SK-N-SH (cell line): ENCODE measurements around the gene TFIP11. TPM values are rescaled to one million over a fixed set of nuclear protein-coding genes. Genes with fewer than 3 reads are reported as not detected.

Experiments used
- CTCF ChIA-PET: fragments of 300-600, 350-600 bp; formaldehyde crosslinking; extraction: SDS; loops from one replicate; lab custom pipeline; 2021; lab: Yijun Ruan, JAX
- POLR2A ChIA-PET: fragments of 350-600 bp; sonication (Branson Sonifier 250); formaldehyde crosslinking; extraction: SDS; loops from one replicate; lab custom pipeline; 2020; ENCODE audit warnings: antibody characterized with exemption, inconsistent platforms; lab: Yijun Ruan, JAX
- DNase-seq: peaks from one replicate; pipeline ENCODE4 v3.0.0; 2012
- H2AFZ ChIP-seq: fragments of 200-600 bp; sonication (generic); 2 replicates; pipeline ENCODE4 v1.8.1; 2016; ENCODE audit warnings: antibody characterized with exemption, mild to moderate bottlenecking, low read depth
- H3F3A ChIP-seq: fragments of 200-600 bp; sonication (generic); replicated peaks from 2 replicates; pipeline ENCODE3; 2016; ENCODE audit warnings: antibody characterized with exemption, mild to moderate bottlenecking; ENCODE audit not compliant: insufficient read depth
- H3K27ac ChIP-seq, 2 experiments: fragments of 200-500 bp in 1 of 2; fragments of 200-600 bp in 1 of 2; sonication (Bioruptor generic) in 1 of 2; sonication (generic), shearing (Covaris generic) in 1 of 2; 2 replicates each; pipeline versions ENCODE4 v1.5.1 to v1.6.1; 2014 to 2016; ENCODE audit warnings: low read depth in 2 of 2, inconsistent platforms in 1 of 2, low read length in 1 of 2, mild to moderate bottlenecking in 1 of 2, mixed read lengths in 1 of 2
- H3K27me3 ChIP-seq: fragments of 200-600 bp; sonication (generic), shearing (Covaris generic); 2 replicates; pipeline ENCODE4 v1.6.1; 2016; ENCODE audit warnings: mixed run types; ENCODE audit not compliant: insufficient read depth
- H3K36me3 ChIP-seq, 2 experiments: fragments of 200-500 bp in 1 of 2; fragments of 200-600 bp in 1 of 2; sonication (Bioruptor generic) in 1 of 2; sonication (generic) in 1 of 2; replicated peaks in 1 of 2; 2 replicates each; pipeline versions ENCODE3 to v1.5.1; 2014 to 2016; ENCODE audit warnings: low read length in 1 of 2, mild to moderate bottlenecking in 1 of 2; ENCODE audit not compliant: insufficient read depth in 2 of 2, control insufficient read depth in 1 of 2
- H3K4me1 ChIP-seq, 2 experiments: fragments of 200-500 bp in 1 of 2; fragments of 200-600 bp in 1 of 2; sonication (Bioruptor generic) in 1 of 2; sonication (generic), shearing (Covaris generic) in 1 of 2; 2 replicates each; pipeline versions ENCODE4 v1.5.1 to v1.6.1; 2014 to 2016; ENCODE audit warnings: low read depth in 1 of 2, low read length in 1 of 2, mixed run types in 1 of 2; ENCODE audit not compliant: insufficient read depth in 2 of 2, control insufficient read depth in 1 of 2
- H3K4me2 ChIP-seq: fragments of 200-600 bp; sonication (generic), shearing (Covaris generic); 2 replicates; pipeline ENCODE4 v1.6.1; 2017; ENCODE audit warnings: mixed run types
- H3K4me3 ChIP-seq, 2 experiments: fragments of 200-500 bp in 1 of 2; fragments of 200-600 bp in 1 of 2; sonication (Bioruptor generic) in 1 of 2; sonication (generic), shearing (Covaris generic) in 1 of 2; 2 replicates each; pipeline versions ENCODE4 v1.5.1 to v1.8.1; 2014 to 2016; ENCODE audit warnings: low read depth in 2 of 2, inconsistent platforms in 1 of 2, low read length in 1 of 2, mild to moderate bottlenecking in 1 of 2, mixed read lengths in 1 of 2, moderate library complexity in 1 of 2
- H3K79me2 ChIP-seq: fragments of 200-600 bp; sonication (generic); 2 replicates; pipeline ENCODE4 v1.8.1; 2017; ENCODE audit warnings: mild to moderate bottlenecking; ENCODE audit not compliant: insufficient read depth
- H3K9ac ChIP-seq: fragments of 200-600 bp; sonication (generic); 2 replicates; pipeline ENCODE4 v1.6.1; 2017; ENCODE audit warnings: mixed run types
- H3K9me2 ChIP-seq: fragments of 200-600 bp; sonication (generic); 2 replicates; pipeline ENCODE4 v1.6.1; 2017; ENCODE audit warnings: mixed run types
- H3K9me3 ChIP-seq: fragments of 200-600 bp; sonication (generic); 2 replicates; pipeline ENCODE4 v1.6.1; 2017; ENCODE audit warnings: mixed run types, mild to moderate bottlenecking, moderate library complexity
- H4K20me1 ChIP-seq: fragments of 200-600 bp; sonication (generic); 2 replicates; pipeline ENCODE4 v1.6.1; 2017; ENCODE audit warnings: mild to moderate bottlenecking, mixed run types; ENCODE audit not compliant: insufficient read depth
- EP300 ChIP-seq, 2 experiments: IDR thresholded peaks; 2 replicates each; pipeline versions ENCODE4 v1.4.0 to v1.6.1; 2012; ENCODE audit warnings: borderline replicate concordance in 1 of 2, low read depth in 1 of 2, low read length in 1 of 2
- FOSL2 ChIP-seq: IDR thresholded peaks from 2 replicates; pipeline ENCODE4 v1.4.0; 2012; ENCODE audit warnings: low read depth, mild to moderate bottlenecking, moderate library complexity, borderline replicate concordance
- GABPA ChIP-seq: IDR thresholded peaks from 2 replicates; pipeline ENCODE4 v1.4.0; 2012; ENCODE audit warnings: low read depth, mild to moderate bottlenecking
- GATA2 ChIP-seq: sonication (generic); formaldehyde crosslinking; IDR thresholded peaks from 2 replicates; pipeline ENCODE4 v1.5.0; 2020; ENCODE audit warnings: mild to moderate bottlenecking, missing genetic modification reagents
- JUND ChIP-seq: IDR thresholded peaks from 2 replicates; pipeline ENCODE4 v1.4.0; 2012
- MXI1 ChIP-seq: IDR thresholded peaks from 2 replicates; pipeline ENCODE4 v1.6.1; 2012; ENCODE audit warnings: mild to moderate bottlenecking, low read depth, low read length, improper control_type of control experiment
- POLR2AphosphoS5 ChIP-seq: IDR thresholded peaks from 2 replicates; pipeline ENCODE4 v1.6.1; 2012; ENCODE audit warnings: low read depth, low read length
- RCOR1 ChIP-seq: fragments of 150-350 bp; IDR thresholded peaks from 2 replicates; pipeline ENCODE4 v1.6.1; 2017; ENCODE audit warnings: antibody characterized with exemption, low read length
- SIN3A ChIP-seq: IDR thresholded peaks from 2 replicates; pipeline ENCODE4 v1.6.1; 2012; ENCODE audit warnings: low read depth, mild to moderate bottlenecking, low read length, moderate library complexity, borderline replicate concordance
- TEAD4 ChIP-seq: IDR thresholded peaks from 2 replicates; pipeline ENCODE4 v1.4.0; 2012; ENCODE audit warnings: mild to moderate bottlenecking, borderline replicate concordance; ENCODE audit not compliant: insufficient read depth
- WGBS: methylation state at CpG from one replicate; pipeline ENCODE4 v1.1.6; 2017; ENCODE audit warnings: low lambda C conversion rate; 5-methylcytosine and 5-hydroxymethylcytosine counted together
- polyA plus RNA-seq, 3 experiments: library from polyadenylated mRNA; depleted of rRNA; stranded (reverse); fragments of >200 nt; gene quantifications; 2 replicates each; pipeline ENCODE4 v1.2.3, GENCODE V29; 2012
- TF ChIP-seq, protein P1 (sequence below): IDR thresholded peaks from 2 replicates; pipeline ENCODE4 v1.4.0; 2012; ENCODE audit warnings: low read depth, borderline replicate concordance
- TF ChIP-seq, protein P2 (sequence below): IDR thresholded peaks from 2 replicates; pipeline ENCODE4; 2012
- TF ChIP-seq, protein P3 (sequence below): fragments of 200-600 bp; sonication (generic); IDR thresholded peaks from 2 replicates; pipeline ENCODE4 v1.6.1; 2017; ENCODE audit warnings: antibody characterized with exemption, mild to moderate bottlenecking, moderate library complexity
- TF ChIP-seq, protein P4 (sequence below): fragments of 150-350 bp; IDR thresholded peaks from 2 replicates; pipeline ENCODE4 v1.6.1; 2017; ENCODE audit warnings: antibody characterized with exemption, low read length, low read depth, borderline replicate concordance

TFIP11 gene
- polyA plus RNA-seq, 1 of the 3 experiments (the other 2 are of a cell fraction): 32.8 TPM

DNA sequence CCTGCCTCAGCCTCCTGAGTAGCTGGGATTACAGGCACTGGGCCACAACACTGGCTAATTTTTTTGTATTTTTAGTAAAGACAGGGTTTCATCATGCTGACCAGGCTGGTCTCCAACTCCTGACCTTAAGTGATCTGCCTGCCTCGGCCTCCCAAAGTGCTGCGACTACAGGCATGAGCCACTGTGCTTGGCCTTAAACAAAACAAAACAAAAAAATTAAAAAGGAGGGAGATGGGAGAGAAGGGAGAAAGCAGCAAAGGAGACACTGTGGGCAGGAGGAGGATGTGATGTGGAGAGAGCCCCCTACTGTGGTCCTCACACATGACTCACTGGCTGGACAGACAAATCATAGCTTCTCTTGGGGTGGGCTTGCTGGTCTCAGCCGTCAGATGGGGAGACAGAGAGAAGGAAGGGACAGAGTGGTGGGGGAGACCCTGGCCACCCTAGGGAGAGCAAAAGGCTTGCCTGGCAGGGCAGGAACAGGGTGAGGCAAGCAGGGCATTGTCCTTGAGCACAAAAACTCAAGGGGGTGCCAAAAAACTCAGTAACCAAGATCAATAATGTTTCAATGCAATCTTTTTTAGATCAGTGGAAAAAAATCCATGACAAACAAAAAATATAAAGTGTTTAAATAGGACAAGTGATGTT, 46.1 kb upstream of the TFIP11 start:
- no peaks in the 10 kb centered on the region for H3K9me2 ChIP-seq
- POLR2A ChIA-PET: no interaction called here
- no peaks in the 10 kb centered on the region for H3K27me3 ChIP-seq
- no peak overlapping the region for H3K9ac ChIP-seq
- peak overlapping the region in 1 of 2 experiments; percentile 47; a peak in 1 of 4 replicates for H3K27ac ChIP-seq
- no peak overlapping the region for H2AFZ ChIP-seq
- TF ChIP-seq POLR2AphosphoS5 (no peak), RCOR1 (no peak), GABPA (no peak), SIN3A (no peak), TEAD4 (no peak), JUND (no peak), EP300 (IDR thresholded peaks at IDR 0.05; ENCODE audit: borderline replicate concordance in 1 of 2, low read depth in 1 of 2, low read length in 1 of 2) (no peak)
- TF ChIP-seq, protein P1, sequence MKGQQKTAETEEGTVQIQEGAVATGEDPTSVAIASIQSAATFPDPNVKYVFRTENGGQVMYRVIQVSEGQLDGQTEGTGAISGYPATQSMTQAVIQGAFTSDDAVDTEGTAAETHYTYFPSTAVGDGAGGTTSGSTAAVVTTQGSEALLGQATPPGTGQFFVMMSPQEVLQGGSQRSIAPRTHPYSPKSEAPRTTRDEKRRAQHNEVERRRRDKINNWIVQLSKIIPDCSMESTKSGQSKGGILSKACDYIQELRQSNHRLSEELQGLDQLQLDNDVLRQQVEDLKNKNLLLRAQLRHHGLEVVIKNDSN: no peak
- TF ChIP-seq, protein P2, sequence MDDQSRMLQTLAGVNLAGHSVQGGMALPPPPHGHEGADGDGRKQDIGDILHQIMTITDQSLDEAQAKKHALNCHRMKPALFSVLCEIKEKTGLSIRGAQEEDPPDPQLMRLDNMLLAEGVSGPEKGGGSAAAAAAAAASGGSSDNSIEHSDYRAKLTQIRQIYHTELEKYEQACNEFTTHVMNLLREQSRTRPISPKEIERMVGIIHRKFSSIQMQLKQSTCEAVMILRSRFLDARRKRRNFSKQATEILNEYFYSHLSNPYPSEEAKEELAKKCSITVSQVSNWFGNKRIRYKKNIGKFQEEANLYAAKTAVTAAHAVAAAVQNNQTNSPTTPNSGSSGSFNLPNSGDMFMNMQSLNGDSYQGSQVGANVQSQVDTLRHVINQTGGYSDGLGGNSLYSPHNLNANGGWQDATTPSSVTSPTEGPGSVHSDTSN: no peak
- TF ChIP-seq, protein P3, sequence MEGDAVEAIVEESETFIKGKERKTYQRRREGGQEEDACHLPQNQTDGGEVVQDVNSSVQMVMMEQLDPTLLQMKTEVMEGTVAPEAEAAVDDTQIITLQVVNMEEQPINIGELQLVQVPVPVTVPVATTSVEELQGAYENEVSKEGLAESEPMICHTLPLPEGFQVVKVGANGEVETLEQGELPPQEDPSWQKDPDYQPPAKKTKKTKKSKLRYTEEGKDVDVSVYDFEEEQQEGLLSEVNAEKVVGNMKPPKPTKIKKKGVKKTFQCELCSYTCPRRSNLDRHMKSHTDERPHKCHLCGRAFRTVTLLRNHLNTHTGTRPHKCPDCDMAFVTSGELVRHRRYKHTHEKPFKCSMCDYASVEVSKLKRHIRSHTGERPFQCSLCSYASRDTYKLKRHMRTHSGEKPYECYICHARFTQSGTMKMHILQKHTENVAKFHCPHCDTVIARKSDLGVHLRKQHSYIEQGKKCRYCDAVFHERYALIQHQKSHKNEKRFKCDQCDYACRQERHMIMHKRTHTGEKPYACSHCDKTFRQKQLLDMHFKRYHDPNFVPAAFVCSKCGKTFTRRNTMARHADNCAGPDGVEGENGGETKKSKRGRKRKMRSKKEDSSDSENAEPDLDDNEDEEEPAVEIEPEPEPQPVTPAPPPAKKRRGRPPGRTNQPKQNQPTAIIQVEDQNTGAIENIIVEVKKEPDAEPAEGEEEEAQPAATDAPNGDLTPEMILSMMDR: no peak
- TF ChIP-seq, protein P4, sequence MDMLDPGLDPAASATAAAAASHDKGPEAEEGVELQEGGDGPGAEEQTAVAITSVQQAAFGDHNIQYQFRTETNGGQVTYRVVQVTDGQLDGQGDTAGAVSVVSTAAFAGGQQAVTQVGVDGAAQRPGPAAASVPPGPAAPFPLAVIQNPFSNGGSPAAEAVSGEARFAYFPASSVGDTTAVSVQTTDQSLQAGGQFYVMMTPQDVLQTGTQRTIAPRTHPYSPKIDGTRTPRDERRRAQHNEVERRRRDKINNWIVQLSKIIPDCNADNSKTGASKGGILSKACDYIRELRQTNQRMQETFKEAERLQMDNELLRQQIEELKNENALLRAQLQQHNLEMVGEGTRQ: no peak
- TF ChIP-seq, all 33 proteins: peak for 0
- no peaks in the 10 kb centered on the region for H4K20me1 ChIP-seq
- peaks cover 40% of the 10 kb centered on the region; the same call in 1 of the 2 replicates for H3K79me2 ChIP-seq
- no peaks in the 10 kb centered on the region for H3K36me3 ChIP-seq
- no peak for DNase-seq
- CTCF ChIA-PET: no interaction called here
- 86% methylated on average over 3 of the region's 3 CpGs for WGBS
- no peak overlapping the region for H3K4me2 ChIP-seq
- no peak overlapping the region for H3K4me3 ChIP-seq
- H3K9me3 ChIP-seq: no peaks in the 10 kb centered on the region
- peaks cover 0 to 3% of the 10 kb centered on the region in 2 experiments; a peak in 1 of 4 replicates for H3K4me1 ChIP-seq
- peaks cover 4% of the 10 kb centered on the region for H3F3A ChIP-seq

DNA sequence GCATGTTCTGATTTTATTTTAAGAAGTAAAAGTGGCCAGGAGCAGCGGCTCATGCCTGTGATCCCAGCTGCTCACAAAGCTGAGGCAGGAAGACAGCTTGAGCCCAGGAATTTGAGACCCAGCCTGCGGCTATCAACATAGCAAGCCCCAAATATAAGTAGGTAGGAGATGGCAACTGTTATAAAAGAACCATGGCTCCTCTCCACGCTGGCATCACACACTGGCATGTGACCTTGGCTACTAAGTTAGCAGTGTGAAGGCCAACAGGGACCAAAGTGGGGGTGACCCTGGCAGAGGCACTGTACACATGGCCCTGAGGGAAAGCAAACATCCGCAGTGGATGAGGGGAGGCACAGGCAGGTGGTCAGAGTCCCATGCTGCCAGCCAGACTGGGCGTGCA, 44.6 kb upstream of the TFIP11 start:
- no peak overlapping the region for H3K4me3 ChIP-seq
- POLR2A ChIA-PET: no interaction called here

More for the DNA sequence above, 44.6 kb upstream of the TFIP11 start:
- H3K4me2 ChIP-seq: no peak overlapping the region
- H3K9ac ChIP-seq: no peak overlapping the region
- no peaks in the 10 kb centered on the region for H3K36me3 ChIP-seq
- H3K27ac ChIP-seq: no peak overlapping the region
- peaks cover 0 to 12% of the 10 kb centered on the region in 2 experiments; a peak in 1 of 4 replicates for H3K4me1 ChIP-seq
- TF ChIP-seq FOSL2 (no peak), MXI1 (no peak), GATA2 (no peak), GABPA (no peak), SIN3A (no peak)
- no peaks in the 10 kb centered on the region for H4K20me1 ChIP-seq
- peaks cover 12% of the 10 kb centered on the region for H3F3A ChIP-seq
- no peaks in the 10 kb centered on the region for H3K9me3 ChIP-seq
- DNase-seq: no peak
- H3K9me2 ChIP-seq: no peaks in the 10 kb centered on the region
- H3K79me2 ChIP-seq: peaks cover 48% of the 10 kb centered on the region
- 95% methylated on average over 5 of the region's 5 CpGs for WGBS
- CTCF ChIA-PET: no interaction called here
- H2AFZ ChIP-seq: no peak overlapping the region
- no peaks in the 10 kb centered on the region for H3K27me3 ChIP-seq
